Measurements from ENCODE around the gene RAB31.

GRCh38 chr18:9669016-9669415, 39.1 kb upstream of the RAB31 start:
- TF ChIP-seq, protein P1, sequence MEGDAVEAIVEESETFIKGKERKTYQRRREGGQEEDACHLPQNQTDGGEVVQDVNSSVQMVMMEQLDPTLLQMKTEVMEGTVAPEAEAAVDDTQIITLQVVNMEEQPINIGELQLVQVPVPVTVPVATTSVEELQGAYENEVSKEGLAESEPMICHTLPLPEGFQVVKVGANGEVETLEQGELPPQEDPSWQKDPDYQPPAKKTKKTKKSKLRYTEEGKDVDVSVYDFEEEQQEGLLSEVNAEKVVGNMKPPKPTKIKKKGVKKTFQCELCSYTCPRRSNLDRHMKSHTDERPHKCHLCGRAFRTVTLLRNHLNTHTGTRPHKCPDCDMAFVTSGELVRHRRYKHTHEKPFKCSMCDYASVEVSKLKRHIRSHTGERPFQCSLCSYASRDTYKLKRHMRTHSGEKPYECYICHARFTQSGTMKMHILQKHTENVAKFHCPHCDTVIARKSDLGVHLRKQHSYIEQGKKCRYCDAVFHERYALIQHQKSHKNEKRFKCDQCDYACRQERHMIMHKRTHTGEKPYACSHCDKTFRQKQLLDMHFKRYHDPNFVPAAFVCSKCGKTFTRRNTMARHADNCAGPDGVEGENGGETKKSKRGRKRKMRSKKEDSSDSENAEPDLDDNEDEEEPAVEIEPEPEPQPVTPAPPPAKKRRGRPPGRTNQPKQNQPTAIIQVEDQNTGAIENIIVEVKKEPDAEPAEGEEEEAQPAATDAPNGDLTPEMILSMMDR (IDR thresholded peaks at IDR 0.05), result no peak
- TF ChIP-seq POLR2A (IDR thresholded peaks at IDR 0.05) (no peak), POLR2AphosphoS5 (IDR thresholded peaks at IDR 0.05; ENCODE audit: insufficient read depth in 1 of 2, low read depth in 1 of 2) (no peak)
